Measurements from ENCODE around the gene ADAT3. TPM values are rescaled to one million over a fixed set of nuclear protein-coding genes. Genes with fewer than 3 reads are reported as not detected.

Gene ADAT3
- total and polyA plus RNA-seq, 4 donors: 1.3 to 3.3 (median 2.1) TPM

DNA sequence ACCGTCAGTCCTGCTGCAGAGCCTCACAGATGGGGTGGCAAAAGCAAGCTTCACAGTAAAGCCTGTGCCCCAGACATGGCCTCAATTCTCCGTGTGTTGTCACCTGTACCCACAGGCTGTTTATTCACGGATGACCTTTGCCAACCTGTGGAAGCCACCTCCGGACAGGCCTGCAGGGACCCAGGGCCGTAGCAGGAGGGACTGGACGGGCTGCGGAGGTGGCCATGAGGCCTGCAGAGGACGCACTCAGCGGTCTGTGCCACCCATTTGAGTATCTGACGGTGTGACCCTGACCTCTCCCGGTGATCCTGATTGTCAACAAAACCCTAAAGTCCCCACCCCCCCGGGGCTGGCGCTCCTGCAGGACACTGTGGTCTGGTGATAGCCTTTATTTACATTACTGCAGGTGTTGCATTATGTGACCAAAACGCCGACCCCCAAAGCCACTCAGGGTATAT, 34.0 kb upstream of the ADAT3 start:
- Histone ChIP-seq H3K9ac (ENCODE audit: low read depth in 1 of 2, low read length in 2 of 2) (no peak overlapping the region), H3K4me1 (ENCODE audit: control insufficient read depth in 4 of 4, insufficient read depth in 4 of 4, low read length in 3 of 4) (peaks cover 32 to 59% (median 48%) of the 10 kb centered on the region in 4 donors), H3K36me3 (ENCODE audit: control insufficient read depth in 4 of 4, insufficient read depth in 3 of 4, low read depth in 1 of 4, low read length in 3 of 4) (peaks cover 0 to 3% (median 0%) of the 10 kb centered on the region in 4 donors), H3K9me3 (ENCODE audit: control insufficient read depth in 4 of 4, low read length in 3 of 4) (no peaks in the 10 kb centered on the region), H3K27me3 (ENCODE audit: control insufficient read depth in 4 of 4, insufficient read depth in 4 of 4, low read length in 3 of 4) (no peaks in the 10 kb centered on the region), H3K4me3 (ENCODE audit: low read depth in 1 of 3, low read length in 3 of 3) (no peak overlapping the region), H3K27ac (ENCODE audit: low read depth in 1 of 2, low read length in 2 of 2) (peak overlapping the region; percentile 84 to 85)
- 40% methylated on average over 15 of the region's 15 CpGs for WGBS
- peak; percentile 78 to 95 for TF ChIP-seq HNF4A (conservative IDR thresholded peaks at IDR 0.05)
- TF ChIP-seq FOXA1 (IDR thresholded peaks at IDR 0.05): peak; percentile 98
- TF ChIP-seq, protein P1, sequence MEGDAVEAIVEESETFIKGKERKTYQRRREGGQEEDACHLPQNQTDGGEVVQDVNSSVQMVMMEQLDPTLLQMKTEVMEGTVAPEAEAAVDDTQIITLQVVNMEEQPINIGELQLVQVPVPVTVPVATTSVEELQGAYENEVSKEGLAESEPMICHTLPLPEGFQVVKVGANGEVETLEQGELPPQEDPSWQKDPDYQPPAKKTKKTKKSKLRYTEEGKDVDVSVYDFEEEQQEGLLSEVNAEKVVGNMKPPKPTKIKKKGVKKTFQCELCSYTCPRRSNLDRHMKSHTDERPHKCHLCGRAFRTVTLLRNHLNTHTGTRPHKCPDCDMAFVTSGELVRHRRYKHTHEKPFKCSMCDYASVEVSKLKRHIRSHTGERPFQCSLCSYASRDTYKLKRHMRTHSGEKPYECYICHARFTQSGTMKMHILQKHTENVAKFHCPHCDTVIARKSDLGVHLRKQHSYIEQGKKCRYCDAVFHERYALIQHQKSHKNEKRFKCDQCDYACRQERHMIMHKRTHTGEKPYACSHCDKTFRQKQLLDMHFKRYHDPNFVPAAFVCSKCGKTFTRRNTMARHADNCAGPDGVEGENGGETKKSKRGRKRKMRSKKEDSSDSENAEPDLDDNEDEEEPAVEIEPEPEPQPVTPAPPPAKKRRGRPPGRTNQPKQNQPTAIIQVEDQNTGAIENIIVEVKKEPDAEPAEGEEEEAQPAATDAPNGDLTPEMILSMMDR (IDR thresholded peaks at IDR 0.05; ENCODE audit: low read depth, low read length, missing input control): no peak
- TF ChIP-seq FOXA2 (IDR thresholded peaks at IDR 0.05): peak; percentile 97
- TF ChIP-seq, protein P2, sequence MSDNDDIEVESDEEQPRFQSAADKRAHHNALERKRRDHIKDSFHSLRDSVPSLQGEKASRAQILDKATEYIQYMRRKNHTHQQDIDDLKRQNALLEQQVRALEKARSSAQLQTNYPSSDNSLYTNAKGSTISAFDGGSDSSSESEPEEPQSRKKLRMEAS (IDR thresholded peaks at IDR 0.05): peak; percentile 90
- TF ChIP-seq SP1 (IDR thresholded peaks at IDR 0.05): peak; percentile 96
- peak; percentile 94 for TF ChIP-seq NR2F2 (IDR thresholded peaks at IDR 0.05)
- no peak for TF ChIP-seq TAF1 (conservative IDR thresholded peaks at IDR 0.05)
- TF ChIP-seq JUND (IDR thresholded peaks at IDR 0.05): peak in 1 of 2 donors; percentile 62
- TF ChIP-seq, protein P3, sequence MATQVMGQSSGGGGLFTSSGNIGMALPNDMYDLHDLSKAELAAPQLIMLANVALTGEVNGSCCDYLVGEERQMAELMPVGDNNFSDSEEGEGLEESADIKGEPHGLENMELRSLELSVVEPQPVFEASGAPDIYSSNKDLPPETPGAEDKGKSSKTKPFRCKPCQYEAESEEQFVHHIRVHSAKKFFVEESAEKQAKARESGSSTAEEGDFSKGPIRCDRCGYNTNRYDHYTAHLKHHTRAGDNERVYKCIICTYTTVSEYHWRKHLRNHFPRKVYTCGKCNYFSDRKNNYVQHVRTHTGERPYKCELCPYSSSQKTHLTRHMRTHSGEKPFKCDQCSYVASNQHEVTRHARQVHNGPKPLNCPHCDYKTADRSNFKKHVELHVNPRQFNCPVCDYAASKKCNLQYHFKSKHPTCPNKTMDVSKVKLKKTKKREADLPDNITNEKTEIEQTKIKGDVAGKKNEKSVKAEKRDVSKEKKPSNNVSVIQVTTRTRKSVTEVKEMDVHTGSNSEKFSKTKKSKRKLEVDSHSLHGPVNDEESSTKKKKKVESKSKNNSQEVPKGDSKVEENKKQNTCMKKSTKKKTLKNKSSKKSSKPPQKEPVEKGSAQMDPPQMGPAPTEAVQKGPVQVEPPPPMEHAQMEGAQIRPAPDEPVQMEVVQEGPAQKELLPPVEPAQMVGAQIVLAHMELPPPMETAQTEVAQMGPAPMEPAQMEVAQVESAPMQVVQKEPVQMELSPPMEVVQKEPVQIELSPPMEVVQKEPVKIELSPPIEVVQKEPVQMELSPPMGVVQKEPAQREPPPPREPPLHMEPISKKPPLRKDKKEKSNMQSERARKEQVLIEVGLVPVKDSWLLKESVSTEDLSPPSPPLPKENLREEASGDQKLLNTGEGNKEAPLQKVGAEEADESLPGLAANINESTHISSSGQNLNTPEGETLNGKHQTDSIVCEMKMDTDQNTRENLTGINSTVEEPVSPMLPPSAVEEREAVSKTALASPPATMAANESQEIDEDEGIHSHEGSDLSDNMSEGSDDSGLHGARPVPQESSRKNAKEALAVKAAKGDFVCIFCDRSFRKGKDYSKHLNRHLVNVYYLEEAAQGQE (IDR thresholded peaks at IDR 0.05): peak; percentile 78
- TF ChIP-seq, protein P4, sequence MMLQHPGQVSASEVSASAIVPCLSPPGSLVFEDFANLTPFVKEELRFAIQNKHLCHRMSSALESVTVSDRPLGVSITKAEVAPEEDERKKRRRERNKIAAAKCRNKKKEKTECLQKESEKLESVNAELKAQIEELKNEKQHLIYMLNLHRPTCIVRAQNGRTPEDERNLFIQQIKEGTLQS (IDR thresholded peaks at IDR 0.05): peak; percentile 41
- TF ChIP-seq YY1 (IDR thresholded peaks at IDR 0.05): peak; percentile 88
- TF ChIP-seq, protein P5, sequence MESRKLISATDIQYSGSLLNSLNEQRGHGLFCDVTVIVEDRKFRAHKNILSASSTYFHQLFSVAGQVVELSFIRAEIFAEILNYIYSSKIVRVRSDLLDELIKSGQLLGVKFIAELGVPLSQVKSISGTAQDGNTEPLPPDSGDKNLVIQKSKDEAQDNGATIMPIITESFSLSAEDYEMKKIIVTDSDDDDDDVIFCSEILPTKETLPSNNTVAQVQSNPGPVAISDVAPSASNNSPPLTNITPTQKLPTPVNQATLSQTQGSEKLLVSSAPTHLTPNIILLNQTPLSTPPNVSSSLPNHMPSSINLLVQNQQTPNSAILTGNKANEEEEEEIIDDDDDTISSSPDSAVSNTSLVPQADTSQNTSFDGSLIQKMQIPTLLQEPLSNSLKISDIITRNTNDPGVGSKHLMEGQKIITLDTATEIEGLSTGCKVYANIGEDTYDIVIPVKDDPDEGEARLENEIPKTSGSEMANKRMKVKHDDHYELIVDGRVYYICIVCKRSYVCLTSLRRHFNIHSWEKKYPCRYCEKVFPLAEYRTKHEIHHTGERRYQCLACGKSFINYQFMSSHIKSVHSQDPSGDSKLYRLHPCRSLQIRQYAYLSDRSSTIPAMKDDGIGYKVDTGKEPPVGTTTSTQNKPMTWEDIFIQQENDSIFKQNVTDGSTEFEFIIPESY (IDR thresholded peaks at IDR 0.05): peak; percentile 87
- TF ChIP-seq EGR1 (IDR thresholded peaks at IDR 0.05; ENCODE audit: low read depth in 2 of 2): no peak
- peak; percentile 71 for TF ChIP-seq HNF4G (IDR thresholded peaks at IDR 0.05)
- peak; percentile 96 to 97 for TF ChIP-seq RXRA (IDR thresholded peaks at IDR 0.05)
- peak; percentile 12 to 69 for TF ChIP-seq GABPA (IDR thresholded peaks at IDR 0.05 in 1 of 2, conservative IDR thresholded peaks at IDR 0.05 in 1 of 2)
- TF ChIP-seq RAD21 (IDR thresholded peaks at IDR 0.05): peak; percentile 54 to 61
- DNase-seq (ENCODE audit: low spot score): peak; percentile 71
